SK-N-SH treated with all-trans-retinoic acid at 6 μM for 48 hours (cell line): ENCODE results near the gene AGTR1.

Experiments used
- ATAC-seq: fragments of 200-7000 bp; cut with Tn5 transposase; 3 replicates; pipeline ENCODE4 v1.9.1; 2020; ENCODE audit warnings: mild to moderate bottlenecking, moderate library complexity
- ARNTL ChIP-seq: fragments of 450-650 bp; formaldehyde crosslinking; IDR thresholded peaks from 2 replicates; pipeline ENCODE4 v1.5.0; 2020; ENCODE audit warnings: low read depth, mild to moderate bottlenecking, moderate library complexity, borderline replicate concordance
- BACH2 ChIP-seq: fragments of 250-450 bp; sonication (Bioruptor Pico); IDR thresholded peaks from 2 replicates; pipeline ENCODE4 v1.9.0; 2021; ENCODE audit warnings: mild to moderate bottlenecking, borderline replicate concordance
- CREB5 ChIP-seq: fragments of 250-450 bp; sonication (Bioruptor Pico); IDR thresholded peaks from 2 replicates; pipeline ENCODE4 v1.5.1; 2020; ENCODE audit warnings: low read depth, mild to moderate bottlenecking, moderate library complexity
- CSDC2 ChIP-seq: fragments of 250-450 bp; sonication (Bioruptor Pico); IDR thresholded peaks from 2 replicates; pipeline ENCODE4 v1.5.0; 2020; ENCODE audit warnings: mild to moderate bottlenecking, moderate library complexity
- CSRNP3 ChIP-seq: fragments of 250-450 bp; sonication (Bioruptor Pico); IDR thresholded peaks from 2 replicates; pipeline ENCODE4 v1.5.1; 2021; ENCODE audit warnings: mild to moderate bottlenecking, moderate library complexity
- ESRRG ChIP-seq: fragments of 250-450 bp; sonication (Bioruptor Pico); IDR thresholded peaks from 2 replicates; pipeline ENCODE4 v1.6.1; 2021; ENCODE audit warnings: mild to moderate bottlenecking
- ISL1 ChIP-seq: fragments of 250-450 bp; sonication (Bioruptor Pico); IDR thresholded peaks from 2 replicates; pipeline ENCODE4 v2.1.2; 2022; ENCODE audit warnings: mild to moderate bottlenecking, moderate library complexity
- OSR1 ChIP-seq: fragments of 250-450 bp; sonication (Bioruptor Pico); IDR thresholded peaks from 2 replicates; pipeline ENCODE4 v1.8.0; 2022; ENCODE audit warnings: moderate library complexity, mild to moderate bottlenecking, inconsistent platforms
- PATZ1 ChIP-seq: fragments of 250-450 bp; sonication (Bioruptor Pico); IDR thresholded peaks from 2 replicates; pipeline ENCODE4 v1.8.0; 2020; ENCODE audit warnings: mild to moderate bottlenecking, moderate library complexity, borderline replicate concordance
- POU6F1 ChIP-seq: fragments of 250-450 bp; sonication (Bioruptor Pico); IDR thresholded peaks from 2 replicates; pipeline ENCODE4 v1.8.0; 2021; ENCODE audit warnings: low read depth, mild to moderate bottlenecking, moderate library complexity, borderline replicate concordance
- PPARA ChIP-seq: fragments of 250-450 bp; sonication (Bioruptor Pico); IDR thresholded peaks from 2 replicates; pipeline ENCODE4 v1.5.0; 2020; ENCODE audit warnings: mild to moderate bottlenecking, borderline replicate concordance
- RARB ChIP-seq: fragments of 250-450 bp; sonication (Bioruptor Pico); IDR thresholded peaks from 2 replicates; pipeline ENCODE4 v1.8.0; 2021; ENCODE audit warnings: mild to moderate bottlenecking, moderate library complexity
- SNAI2 ChIP-seq: fragments of 250-450 bp; sonication (Bioruptor Pico); IDR thresholded peaks from 2 replicates; pipeline ENCODE4 v1.5.0; 2020; ENCODE audit warnings: mild to moderate bottlenecking, moderate library complexity
- TCF4 ChIP-seq: fragments of 250-450 bp; sonication (Bioruptor Pico); IDR thresholded peaks from 2 replicates; pipeline ENCODE4 v1.8.0; 2021; ENCODE audit warnings: mild to moderate bottlenecking, moderate library complexity, borderline replicate concordance
- TOX ChIP-seq: fragments of 250-450 bp; sonication (Bioruptor Pico); IDR thresholded peaks from 2 replicates; pipeline ENCODE4 v1.8.0; 2021; ENCODE audit warnings: mild to moderate bottlenecking, moderate library complexity, borderline replicate concordance
- TSHZ2 ChIP-seq: fragments of 250-450 bp; sonication (Bioruptor Pico); IDR thresholded peaks from 2 replicates; pipeline ENCODE4 v1.5.0; 2020; ENCODE audit warnings: mild to moderate bottlenecking, moderate library complexity
- ZC3H10 ChIP-seq: fragments of 250-450 bp; sonication (Bioruptor Pico); IDR thresholded peaks from 2 replicates; pipeline ENCODE4 v1.5.1; 2021; ENCODE audit warnings: mild to moderate bottlenecking, moderate library complexity
- ZFP3 ChIP-seq: fragments of 250-450 bp; sonication (Bioruptor Pico); IDR thresholded peaks from 2 replicates; pipeline ENCODE4 v1.5.0; 2020; ENCODE audit warnings: mild to moderate bottlenecking, moderate library complexity
- ZFP30 ChIP-seq: fragments of 450-650 bp; formaldehyde crosslinking; IDR thresholded peaks from 2 replicates; pipeline ENCODE4 v1.5.0; 2022; ENCODE audit warnings: mild to moderate bottlenecking, moderate library complexity
- ZNF565 ChIP-seq: fragments of 450-650 bp; formaldehyde crosslinking; conservative IDR thresholded peaks from 2 replicates; pipeline ENCODE4 v1.5.0; 2020; ENCODE audit warnings: low read depth, mild to moderate bottlenecking, moderate library complexity
- ZNF70 ChIP-seq: fragments of 450-650 bp; formaldehyde crosslinking; IDR thresholded peaks from 2 replicates; pipeline ENCODE4 v1.5.0; 2020; ENCODE audit warnings: mild to moderate bottlenecking, moderate library complexity
- ZNF8 ChIP-seq: fragments of 450-650 bp; formaldehyde crosslinking; IDR thresholded peaks from 2 replicates; pipeline ENCODE4 v1.5.0; 2020; ENCODE audit warnings: mild to moderate bottlenecking, moderate library complexity

The AGTR1 gene

GRCh38 chr3:148763156-148763680 is 65.5 kb downstream of the AGTR1 start:
- TF ChIP-seq RARB (CRISPR knock-in tag), result no peak
- no peak for TF ChIP-seq ZNF70 (CRISPR knock-in tag)
- TF ChIP-seq ESRRG (CRISPR knock-in tag), result no peak
- TF ChIP-seq POU6F1 (CRISPR knock-in tag), result no peak
- TF ChIP-seq OSR1 (CRISPR knock-in tag), result no peak
- TF ChIP-seq TOX, result no peak
- TF ChIP-seq PPARA (CRISPR knock-in tag), result no peak
- no peak for TF ChIP-seq SNAI2 (CRISPR knock-in tag)
- no peak for TF ChIP-seq TSHZ2 (CRISPR knock-in tag)
- no peak for TF ChIP-seq ZFP30 (CRISPR knock-in tag)
- TF ChIP-seq ISL1 (CRISPR knock-in tag), result no peak
- TF ChIP-seq CSRNP3 (CRISPR knock-in tag), result no peak
- no peak for TF ChIP-seq PATZ1 (CRISPR knock-in tag)
- TF ChIP-seq CREB5 (CRISPR knock-in tag), result no peak
- no peak for TF ChIP-seq ZC3H10
- no peak for TF ChIP-seq BACH2 (CRISPR knock-in tag)
- no peak for TF ChIP-seq ZFP3 (CRISPR knock-in tag)
- no peak for TF ChIP-seq ZNF8 (CRISPR knock-in tag)
- no peak for ATAC-seq

GRCh38 chr3:148763986-148764935 is 66.6 kb downstream of the AGTR1 start:
- TF ChIP-seq BACH2 (CRISPR knock-in tag), result no peak
- TF ChIP-seq TCF4 (CRISPR knock-in tag), result no peak
- no peak for TF ChIP-seq ZFP30 (CRISPR knock-in tag)
- no peak for TF ChIP-seq PPARA (CRISPR knock-in tag)
- TF ChIP-seq POU6F1 (CRISPR knock-in tag), result no peak
- no peak for TF ChIP-seq ZNF565
- no peak for TF ChIP-seq SNAI2 (CRISPR knock-in tag)
- TF ChIP-seq CSDC2 (CRISPR knock-in tag), result no peak
- TF ChIP-seq ZNF8 (CRISPR knock-in tag), result no peak
- TF ChIP-seq ZC3H10, result no peak
- TF ChIP-seq TOX, result no peak
- no peak for TF ChIP-seq ARNTL (CRISPR knock-in tag)
- TF ChIP-seq PATZ1 (CRISPR knock-in tag), result no peak
- TF ChIP-seq, all 23 proteins: peak for 0
- no peak for ATAC-seq
